CD4-positive, alpha-beta T cell treated with Interleukin-6 at 100 ng/mL for 8 hours (primary cell): ENCODE results near the gene ZNF57.
"Not testable (repeated sequence)": the region's sequence is repeated elsewhere in the genome, so short reads cannot be mapped to it uniquely, and the experiment has no call there.

Experiments
- DNase-seq: peaks from one replicate; pipeline ENCODE4 v3.0.0-alpha.2; 2020; ENCODE audit warnings: mixed read lengths, low spot score

Gene ZNF57

GRCh38 chr19:2952953-2953481 lies 52.3 kb downstream of the ZNF57 start:
- DNase-seq, result no peak

- no peak for DNase-seq
These were observed 56.4 kb downstream of the ZNF57 start for GRCh38 chr19:2957160-2957559.

DNA sequence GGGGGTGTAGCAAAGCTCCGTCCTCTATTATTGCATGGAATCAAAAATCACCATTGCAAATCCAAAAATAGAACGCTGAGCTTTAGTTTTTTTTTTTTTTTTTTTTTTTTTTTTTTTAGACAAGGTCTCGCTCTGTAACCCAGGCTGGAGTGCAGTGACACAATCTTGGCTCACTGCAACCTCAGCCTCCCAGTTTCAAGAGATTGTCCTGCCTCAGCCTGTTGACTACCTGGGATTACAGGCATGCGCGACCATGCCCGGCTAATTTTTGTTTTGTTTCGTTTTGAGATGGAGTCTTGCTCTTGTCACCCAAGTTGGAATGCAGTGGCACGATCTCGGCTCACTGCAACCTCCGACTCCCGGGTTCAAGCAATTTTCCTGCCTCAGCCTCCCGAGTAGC lies 59.4 kb downstream of the ZNF57 start:
- DNase-seq, result no peak

DNA sequence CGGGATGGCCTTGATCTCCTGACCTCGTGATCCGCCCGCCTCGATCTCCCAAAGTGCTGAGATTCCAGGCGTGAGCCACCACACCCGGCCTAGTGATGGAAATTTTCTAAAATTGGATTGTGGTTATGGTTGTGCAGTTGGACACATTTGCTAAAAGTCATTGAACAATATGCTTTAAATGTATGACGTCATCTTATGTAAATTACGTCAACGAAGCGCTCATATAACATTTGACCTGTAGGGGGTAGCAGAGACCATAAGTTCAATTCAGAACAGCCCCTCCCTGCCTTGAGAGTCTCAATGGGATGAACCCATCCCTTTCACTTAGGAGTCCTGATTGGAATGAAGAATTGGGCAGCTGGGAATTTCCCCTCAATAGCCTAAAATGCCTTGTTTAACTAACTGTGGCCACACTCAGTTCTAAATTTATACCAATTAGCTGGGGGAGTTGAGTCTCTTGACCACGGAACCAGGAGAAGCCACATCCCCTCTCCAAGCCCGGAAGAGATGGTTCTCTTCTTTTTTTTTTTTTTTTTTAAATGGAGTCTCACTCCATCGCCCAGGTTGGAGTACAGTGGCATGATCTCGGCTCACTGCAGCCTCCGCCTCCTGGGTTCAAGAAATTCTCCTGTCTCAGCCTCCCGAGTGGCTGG lies 61.4 kb downstream of the ZNF57 start:
- peak; percentile 61 for DNase-seq

DNA sequence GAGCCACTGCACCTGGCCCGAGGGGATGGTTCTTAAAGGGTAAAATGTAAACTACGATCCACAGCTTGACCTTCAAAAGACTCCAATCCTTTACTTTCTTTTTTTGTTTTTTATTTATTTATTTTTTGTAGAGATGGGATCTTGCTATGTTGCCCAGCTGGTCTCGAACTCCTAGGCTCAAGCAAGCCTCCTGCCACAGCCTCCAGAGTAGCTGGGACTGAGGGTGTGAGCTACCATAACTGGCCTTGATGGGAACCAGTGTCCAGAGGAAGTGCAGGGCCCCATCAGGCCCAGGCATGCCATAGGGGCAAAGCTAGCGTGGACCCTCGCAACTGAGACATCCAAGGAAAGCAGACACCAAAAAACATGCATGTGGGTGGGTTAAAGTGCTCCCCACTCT lies 62.4 kb downstream of the ZNF57 start:
- DNase-seq, result no peak

- DNase-seq, result not testable (repeated sequence)
These were observed 62.9 kb downstream of the ZNF57 start for GRCh38 chr19:2963631-2964030.

- DNase-seq, result no peak
These were observed 64.1 kb downstream of the ZNF57 start for GRCh38 chr19:2964874-2965273.

- DNase-seq, result no peak
These were observed 67.2 kb downstream of the ZNF57 start for GRCh38 chr19:2967972-2968371.
